Skeletal muscle satellite cell (primary cell): Measurements from ENCODE around the gene LRFN2. TPM values are rescaled to one million over a fixed set of nuclear protein-coding genes. Genes with fewer than 3 reads are reported as not detected.

Source experiments
- small RNA-seq: library from RNA; depleted of rRNA; stranded (forward); fragments of <200 nt; gene quantifications from one replicate; pipeline ENCODE3, GENCODE V24; 2012

LRFN2 gene

Small RNA genes within 50 kb of the gene (small RNA-seq; reads per million reads assigned to genes)
- not detected for gene RNU6-250P
